Activated CD4-positive, alpha-beta T cell treated with anti-CD3 and anti-CD28 coated beads, Interleukin-2, amount 10 ng/mL, durations not matched to agents 24 days and 14 days (primary cell): ENCODE data around the gene NSG1. TPM values are rescaled to one million over a fixed set of nuclear protein-coding genes. Genes with fewer than 3 reads are reported as not detected.

Experiments
- DNase-seq: peaks from one replicate; pipeline ENCODE4 v3.0.0; 2022
- H3K27ac Mint-ChIP-seq: one replicate; pipeline ENCODE4 v1.8.0; 2022; ENCODE audit warnings: mild to moderate bottlenecking, mixed read lengths
- H3K27me3 Mint-ChIP-seq: one replicate; pipeline ENCODE4 v1.8.0; 2022; ENCODE audit warnings: mixed read lengths
- H3K36me3 Mint-ChIP-seq: one replicate; pipeline ENCODE4 v1.8.0; 2022; ENCODE audit warnings: low read depth, mild to moderate bottlenecking, mixed read lengths
- H3K4me1 Mint-ChIP-seq: one replicate; pipeline ENCODE4 v1.8.0; 2021; ENCODE audit warnings: mixed read lengths
- H3K4me3 Mint-ChIP-seq: one replicate; pipeline ENCODE4 v1.8.0; 2022; ENCODE audit warnings: mild to moderate bottlenecking, moderate library complexity, mixed read lengths
- H3K9me3 Mint-ChIP-seq: one replicate; pipeline ENCODE4 v1.8.0; 2021; ENCODE audit warnings: mixed read lengths
- intact Hi-C: fragments of 100-400 bp; cut with micrococcal nuclease; formaldehyde crosslinking; loops from one replicate; pipeline ENCODE4 v1.15.1; 2023
- total RNA-seq: library from RNA; stranded (reverse); gene quantifications from 2 replicates; pipeline ENCODE4 v1.2.3, GENCODE V29; 2022

NSG1 gene
- total RNA-seq, 1 donor from 2014 or later: 0.44 TPM

DNA sequence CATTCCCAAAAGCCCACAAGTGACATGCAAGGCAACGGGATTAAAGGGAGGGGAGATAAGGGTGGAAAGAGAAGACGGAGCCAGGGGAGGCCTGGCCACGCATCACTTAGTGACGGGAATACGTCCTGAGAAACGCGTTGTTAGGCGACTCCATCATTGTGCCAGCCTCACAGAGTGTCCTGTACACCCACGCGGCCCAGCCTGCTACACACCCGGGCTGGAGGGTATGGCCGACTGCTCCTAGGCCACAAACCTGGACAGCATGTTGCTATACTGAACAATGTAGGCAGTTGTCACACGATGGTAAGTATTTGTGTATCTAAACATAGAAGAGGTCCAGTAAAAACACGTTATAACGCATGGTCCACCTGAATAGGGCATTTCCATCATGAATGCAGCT lies 23.4 kb downstream of the NSG1 start:
- Mint-ChIP-seq H3K27me3 (no peaks in the 10 kb centered on the region), H3K36me3 (no peaks in the 10 kb centered on the region), H3K27ac (no peak overlapping the region), H3K9me3 (no peaks in the 10 kb centered on the region), H3K4me1 (no peaks in the 10 kb centered on the region), H3K4me3 (no peak overlapping the region)
- DNase-seq: no peak
- intact Hi-C loops: no loop called here

DNA sequence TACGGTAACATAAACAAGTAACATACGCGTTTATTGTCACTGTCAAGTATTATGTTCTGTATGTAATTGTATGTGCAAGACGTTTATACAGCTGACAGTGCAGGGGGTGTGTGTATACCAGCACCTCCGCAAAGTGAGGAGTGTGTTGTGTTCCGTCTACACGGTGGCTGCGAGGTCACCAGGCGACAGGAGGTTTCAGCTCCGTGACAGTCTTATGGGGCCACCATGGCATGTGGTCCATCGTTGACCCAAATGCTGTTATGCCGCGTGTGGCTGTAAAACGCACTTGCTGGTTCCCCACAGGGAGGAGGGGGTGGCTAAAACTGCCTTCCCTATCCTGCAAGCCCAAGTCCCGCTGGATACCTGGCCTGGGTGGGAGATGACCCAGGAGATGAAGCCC lies 25.0 kb downstream of the NSG1 start:
- Mint-ChIP-seq H3K4me1 (no peaks in the 10 kb centered on the region), H3K4me3 (no peak overlapping the region), H3K27me3 (no peaks in the 10 kb centered on the region), H3K27ac (no peak overlapping the region), H3K36me3 (peaks cover 4% of the 10 kb centered on the region), H3K9me3 (no peaks in the 10 kb centered on the region)
- no peak for DNase-seq
- intact Hi-C loops: no loop called here

GRCh38 chr4:4412641-4413372 lies 25.9 kb downstream of the NSG1 start:
- Mint-ChIP-seq H3K27me3 (no peaks in the 10 kb centered on the region), H3K9me3 (no peaks in the 10 kb centered on the region), H3K36me3 (peaks cover 4% of the 10 kb centered on the region), H3K4me1 (no peaks in the 10 kb centered on the region), H3K4me3 (no peak overlapping the region), H3K27ac (no peak overlapping the region)
- DNase-seq: no peak
- intact Hi-C loops: no loop called here

GRCh38 chr4:4413373-4413725 lies 26.4 kb downstream of the NSG1 start:
- DNase-seq: no peak
- H3K36me3 Mint-ChIP-seq: peaks cover 9% of the 10 kb centered on the region
- peaks cover 3% of the 10 kb centered on the region for H3K4me1 Mint-ChIP-seq
- intact Hi-C loops: no loop called here
- no peak overlapping the region for H3K4me3 Mint-ChIP-seq
- no peaks in the 10 kb centered on the region for H3K27me3 Mint-ChIP-seq
- H3K27ac Mint-ChIP-seq: no peak overlapping the region
- H3K9me3 Mint-ChIP-seq: no peaks in the 10 kb centered on the region

GRCh38 chr4:4413806-4414205 lies 26.9 kb downstream of the NSG1 start:
- intact Hi-C loops: no loop called here
- H3K27ac Mint-ChIP-seq: no peak overlapping the region

DNA sequence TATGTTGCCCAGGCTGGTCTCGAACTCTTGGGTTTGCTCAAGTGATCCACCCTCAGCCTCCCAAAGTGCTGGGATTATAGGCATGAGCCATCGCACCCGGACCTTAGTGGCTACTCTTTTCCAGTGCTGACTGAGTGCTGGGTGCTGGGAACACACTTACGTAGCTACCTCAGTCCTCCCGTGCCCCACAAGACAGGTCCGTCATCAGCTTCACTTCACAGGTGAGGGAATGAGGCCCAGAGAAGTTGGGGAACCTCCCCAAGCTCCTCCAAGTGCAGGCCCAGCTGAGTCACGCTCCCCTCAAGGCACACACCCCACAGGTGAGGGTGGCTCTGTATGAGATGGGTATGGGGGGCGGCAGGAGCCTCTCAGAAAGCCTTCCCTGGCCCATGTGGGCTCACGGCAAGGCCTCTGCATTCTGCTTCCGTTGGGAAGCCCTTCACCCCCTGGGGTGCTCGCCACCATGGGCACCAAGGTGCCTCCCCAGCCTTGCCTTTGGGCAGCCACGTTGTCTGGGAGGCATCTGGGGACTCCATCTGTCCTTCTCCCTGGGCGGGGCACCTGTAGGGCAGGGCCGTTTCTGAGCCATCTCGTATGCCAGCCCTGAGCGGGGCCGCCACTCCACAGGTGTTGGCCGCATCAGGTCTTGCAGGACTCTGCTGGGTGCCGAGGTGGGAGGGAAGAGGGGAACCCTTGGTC lies 28.4 kb downstream of the NSG1 start:
- no peak for DNase-seq
- H3K27ac Mint-ChIP-seq: no peak overlapping the region
- H3K9me3 Mint-ChIP-seq: no peaks in the 10 kb centered on the region
- H3K36me3 Mint-ChIP-seq: peaks cover 18% of the 10 kb centered on the region
- H3K4me3 Mint-ChIP-seq: no peak overlapping the region
- no peaks in the 10 kb centered on the region for H3K27me3 Mint-ChIP-seq
- H3K4me1 Mint-ChIP-seq: peaks cover 13% of the 10 kb centered on the region
- intact Hi-C loops: no loop called here

More at GRCh38 chr4:4413806-4414205, 26.9 kb downstream of the NSG1 start:
- Mint-ChIP-seq H3K9me3 (no peaks in the 10 kb centered on the region), H3K36me3 (peaks cover 12% of the 10 kb centered on the region), H3K27me3 (no peaks in the 10 kb centered on the region), H3K4me3 (no peak overlapping the region), H3K4me1 (peaks cover 7% of the 10 kb centered on the region)
- DNase-seq: no peak

- no peak overlapping the region for H3K27ac Mint-ChIP-seq
- no peak for DNase-seq
- H3K36me3 Mint-ChIP-seq: peaks cover 22% of the 10 kb centered on the region
- intact Hi-C loops: no loop called here
- peaks cover 13% of the 10 kb centered on the region for H3K4me1 Mint-ChIP-seq
- H3K27me3 Mint-ChIP-seq: no peaks in the 10 kb centered on the region
- H3K9me3 Mint-ChIP-seq: no peaks in the 10 kb centered on the region
- no peak overlapping the region for H3K4me3 Mint-ChIP-seq
These were observed 29.2 kb downstream of the NSG1 start for GRCh38 chr4:4415806-4416805.

GRCh38 chr4:4416981-4417380 lies 30.1 kb downstream of the NSG1 start:
- no peaks in the 10 kb centered on the region for H3K27me3 Mint-ChIP-seq
- peaks cover 13% of the 10 kb centered on the region for H3K4me1 Mint-ChIP-seq
- H3K9me3 Mint-ChIP-seq: no peaks in the 10 kb centered on the region
- intact Hi-C loops: no loop called here
- H3K4me3 Mint-ChIP-seq: no peak overlapping the region
- H3K36me3 Mint-ChIP-seq: peaks cover 27% of the 10 kb centered on the region
- DNase-seq: no peak
- H3K27ac Mint-ChIP-seq: no peak overlapping the region

DNA sequence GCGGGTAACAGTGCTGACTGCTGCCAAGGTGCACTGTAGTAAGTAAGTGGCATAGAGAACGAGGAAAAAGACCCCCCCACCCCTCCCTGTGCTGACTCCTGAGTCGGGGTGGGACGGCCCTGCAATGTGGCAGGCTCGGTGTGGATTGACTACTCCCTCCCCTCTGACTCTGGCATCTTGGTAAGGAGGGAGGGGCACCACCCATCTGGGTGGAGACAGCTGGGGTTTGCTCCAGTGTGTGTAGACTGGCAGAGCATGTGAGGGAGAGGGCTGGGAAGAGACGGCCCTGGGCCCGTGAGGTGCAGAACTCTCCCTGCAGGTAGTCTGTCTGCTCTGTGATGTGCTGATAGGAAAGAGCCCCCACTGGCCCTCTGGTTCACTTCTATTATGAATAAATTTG lies 31.0 kb downstream of the NSG1 start:
- H3K27me3 Mint-ChIP-seq: no peaks in the 10 kb centered on the region
- H3K9me3 Mint-ChIP-seq: no peaks in the 10 kb centered on the region
- intact Hi-C loops: no loop called here

GRCh38 chr4:4418676-4419390 lies 31.9 kb downstream of the NSG1 start:
- peaks cover 13% of the 10 kb centered on the region for H3K4me1 Mint-ChIP-seq
- peak overlapping the region; percentile 7 for H3K4me3 Mint-ChIP-seq

More for the DNA sequence above, 31.0 kb downstream of the NSG1 start:
- H3K4me1 Mint-ChIP-seq: peaks cover 13% of the 10 kb centered on the region
- H3K4me3 Mint-ChIP-seq: no peak overlapping the region
- peaks cover 27% of the 10 kb centered on the region for H3K36me3 Mint-ChIP-seq
- H3K27ac Mint-ChIP-seq: no peak overlapping the region
- no peak for DNase-seq

DNA sequence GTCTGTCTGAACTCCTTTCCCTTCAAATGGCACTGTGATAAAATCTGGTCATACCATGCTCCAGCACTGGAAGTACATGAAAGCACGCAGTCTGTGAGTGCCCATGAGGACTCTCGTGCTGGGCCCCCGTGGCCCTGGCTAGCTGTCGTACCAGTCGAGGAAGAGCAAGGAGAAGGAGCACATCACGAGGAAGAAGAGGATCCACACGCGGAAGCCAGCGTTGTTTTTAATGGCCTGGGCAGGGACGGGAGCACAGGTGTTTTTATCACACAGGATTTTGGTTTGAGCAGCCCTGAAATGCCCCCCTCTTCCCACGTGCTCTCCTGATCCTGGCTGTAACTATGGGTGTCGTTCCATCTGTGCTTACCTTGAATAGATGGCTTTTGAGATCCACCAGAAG lies 33.0 kb downstream of the NSG1 start:
- intact Hi-C loops: no loop called here
- H3K27ac Mint-ChIP-seq: no peak overlapping the region
- H3K9me3 Mint-ChIP-seq: no peaks in the 10 kb centered on the region
- H3K4me3 Mint-ChIP-seq: no peak overlapping the region
- peaks cover 13% of the 10 kb centered on the region for H3K4me1 Mint-ChIP-seq
- H3K27me3 Mint-ChIP-seq: no peaks in the 10 kb centered on the region
- no peak for DNase-seq
- peaks cover 27% of the 10 kb centered on the region for H3K36me3 Mint-ChIP-seq

More at GRCh38 chr4:4418676-4419390, 31.9 kb downstream of the NSG1 start:
- H3K9me3 Mint-ChIP-seq: no peaks in the 10 kb centered on the region
- peaks cover 27% of the 10 kb centered on the region for H3K36me3 Mint-ChIP-seq
- H3K27ac Mint-ChIP-seq: no peak overlapping the region
- no peak for DNase-seq
- no peaks in the 10 kb centered on the region for H3K27me3 Mint-ChIP-seq
- intact Hi-C loops: no loop called here

DNA sequence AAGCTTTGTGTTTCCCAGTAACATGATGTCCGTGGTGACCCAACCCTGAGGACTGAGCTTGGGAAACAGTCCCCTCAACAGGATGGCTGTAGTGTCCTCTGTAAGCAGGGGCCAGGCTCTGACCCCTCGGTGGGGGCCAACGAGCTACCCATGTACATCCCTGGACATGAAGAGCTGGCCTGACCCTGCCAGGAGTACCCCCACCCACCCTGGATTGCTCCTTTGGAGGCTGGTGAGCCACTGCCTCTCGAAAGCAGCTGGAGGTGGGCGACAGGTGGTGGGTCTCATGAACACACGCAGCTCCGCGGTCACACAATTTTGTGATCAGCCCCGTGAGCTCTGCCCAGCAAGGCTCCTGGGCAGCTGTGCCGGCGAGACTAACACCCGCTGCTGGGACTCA lies 33.5 kb downstream of the NSG1 start:
- H3K27ac Mint-ChIP-seq: no peak overlapping the region
- intact Hi-C loops: no loop called here
- peaks cover 13% of the 10 kb centered on the region for H3K4me1 Mint-ChIP-seq
- DNase-seq: no peak
- no peaks in the 10 kb centered on the region for H3K9me3 Mint-ChIP-seq
- H3K4me3 Mint-ChIP-seq: no peak overlapping the region
- H3K27me3 Mint-ChIP-seq: no peaks in the 10 kb centered on the region
- peaks cover 27% of the 10 kb centered on the region for H3K36me3 Mint-ChIP-seq

DNA sequence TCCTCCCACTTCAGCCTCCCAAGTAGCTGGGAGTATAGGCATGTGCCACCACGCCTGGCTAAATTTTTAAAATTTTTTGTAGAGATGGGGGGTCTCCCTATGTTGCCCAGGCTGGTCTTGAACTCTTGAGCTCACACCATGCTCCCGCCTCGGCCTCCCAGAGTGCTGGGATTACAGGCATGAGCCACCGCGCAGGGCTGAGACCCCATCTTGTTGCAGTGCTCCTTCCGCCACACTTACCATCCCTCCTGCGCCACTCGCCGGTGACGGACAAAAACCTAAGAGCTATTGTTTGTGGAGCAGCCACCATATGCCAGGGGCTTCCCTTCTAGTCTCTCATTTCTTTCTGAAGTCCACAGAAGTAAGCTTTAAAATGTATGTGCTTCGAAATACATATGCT lies 34.5 kb downstream of the NSG1 start:
- Mint-ChIP-seq H3K9me3 (no peaks in the 10 kb centered on the region), H3K36me3 (peaks cover 25% of the 10 kb centered on the region), H3K4me3 (no peak overlapping the region), H3K27ac (no peak overlapping the region), H3K27me3 (no peaks in the 10 kb centered on the region), H3K4me1 (peaks cover 13% of the 10 kb centered on the region)
- intact Hi-C loops: no loop called here
- no peak for DNase-seq
